ENCODE results near the gene GPC4. TPM values are rescaled to one million over a fixed set of nuclear protein-coding genes. Genes with fewer than 3 reads are reported as not detected.
"Not testable (repeated sequence)": the region's sequence is repeated elsewhere in the genome, so short reads cannot be mapped to it uniquely, and the experiment has no call there.

The GPC4 gene
- total RNA-seq, 1 donor from 2014 or later = 0.34 TPM

DNA sequence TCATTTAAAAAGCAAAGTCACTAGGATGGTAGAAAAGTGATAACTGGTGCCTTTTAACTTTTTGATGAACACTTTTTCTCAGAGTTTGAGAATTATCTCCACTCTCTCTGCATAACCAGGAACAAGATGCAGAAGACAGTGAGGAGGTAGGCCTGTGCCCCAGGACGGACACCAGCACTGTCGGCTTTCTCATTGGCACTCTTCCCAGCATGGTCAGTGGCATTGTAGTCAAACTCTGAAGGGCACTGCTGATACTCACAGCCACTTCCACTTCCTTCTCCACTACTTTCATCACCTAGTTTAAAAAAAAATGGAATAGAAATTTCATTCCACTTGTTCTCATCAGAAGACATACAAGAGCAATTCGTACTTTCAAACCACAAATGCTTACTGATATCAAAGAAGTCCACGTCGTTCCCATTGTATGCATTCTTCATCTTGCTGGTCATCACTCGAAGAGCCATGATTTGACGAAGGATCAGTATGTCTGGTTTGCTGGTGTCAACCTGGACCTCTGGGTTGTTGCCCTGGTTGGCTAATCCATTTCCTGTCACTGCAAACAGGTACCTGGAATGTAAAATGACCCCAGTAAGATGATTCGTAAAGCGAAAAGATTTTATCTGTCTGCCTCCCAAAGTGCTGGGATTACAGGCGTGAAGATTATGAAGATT, 112.4 kb downstream of the GPC4 start:
- DNase-seq = no peak

DNA sequence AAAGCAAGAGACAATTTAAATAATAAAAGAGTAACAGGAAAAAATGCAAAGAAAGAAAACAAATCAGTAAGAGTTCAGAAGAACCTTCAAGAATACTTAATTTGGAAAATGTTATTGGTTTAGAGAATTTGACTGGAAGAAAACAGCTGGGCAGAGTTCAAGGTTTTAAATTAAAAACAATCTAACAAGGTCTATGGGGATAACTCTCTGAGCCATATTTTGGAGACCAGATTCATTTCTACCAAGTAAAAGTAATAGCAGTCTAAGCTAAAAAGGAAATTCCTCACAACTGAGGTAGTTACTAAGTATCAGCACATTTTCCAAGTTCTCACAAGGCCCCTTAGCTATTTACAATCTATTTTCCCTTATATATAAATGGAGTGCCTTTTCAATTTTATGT, 114.7 kb downstream of the GPC4 start:
- no peak for DNase-seq

DNA sequence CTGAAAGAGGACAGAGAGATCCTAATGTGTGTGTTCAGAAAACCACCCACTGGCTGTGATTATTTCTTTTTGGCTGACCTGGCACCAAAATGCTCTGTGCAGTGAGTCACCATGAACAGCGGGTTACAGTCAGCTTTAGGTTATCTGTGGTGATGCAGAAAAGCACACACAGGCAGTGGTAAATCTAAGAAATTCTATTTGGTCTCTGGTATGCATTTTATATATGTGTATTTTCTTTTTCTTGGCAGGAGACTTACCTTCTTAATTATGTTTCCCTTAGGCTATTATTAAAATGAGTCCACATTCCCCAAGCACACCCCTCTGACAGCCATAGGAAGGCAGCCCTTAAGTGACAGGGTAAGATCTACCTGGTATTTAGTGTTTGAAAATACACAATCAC, 118.0 kb downstream of the GPC4 start:
- no peak for DNase-seq

DNA sequence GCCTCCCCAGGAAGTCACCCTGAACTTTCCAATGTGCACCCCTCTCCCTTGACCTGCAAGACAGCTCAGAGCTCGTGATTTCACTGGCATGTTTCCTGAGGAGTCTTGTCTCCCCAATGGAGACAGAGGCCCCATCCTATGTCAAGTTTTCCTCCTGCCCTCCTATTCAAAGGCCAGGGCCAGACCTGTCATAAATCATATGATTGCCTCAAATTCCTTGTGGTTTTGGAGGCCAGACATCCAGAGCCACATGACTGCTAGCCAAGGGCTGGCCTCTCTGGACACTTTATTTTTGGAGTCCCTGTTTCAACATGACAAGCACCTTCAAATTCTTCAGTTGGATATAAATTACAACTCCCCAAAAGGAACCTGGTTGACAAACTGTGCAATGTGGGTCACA, 121.2 kb downstream of the GPC4 start:
- no peak for DNase-seq

DNA sequence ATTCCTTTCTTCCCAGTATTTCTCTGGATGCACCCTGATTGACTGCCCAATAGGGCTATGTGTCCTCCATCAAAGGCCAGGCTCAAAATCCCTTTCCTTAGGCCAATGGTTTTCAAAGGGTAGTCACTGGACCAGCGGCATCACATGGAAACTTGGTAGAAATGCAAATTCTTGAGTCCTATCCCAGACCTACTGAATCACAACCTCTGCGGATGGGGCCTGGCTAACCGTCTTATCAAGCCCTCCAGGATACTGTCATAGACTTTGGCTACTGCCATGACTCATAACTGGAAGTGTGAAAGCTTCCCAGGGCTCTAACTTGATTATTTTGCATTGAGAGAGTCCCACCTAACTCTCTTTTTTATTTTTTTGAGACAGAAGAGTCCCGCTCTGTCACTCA, 125.2 kb downstream of the GPC4 start:
- no peak for DNase-seq

DNA sequence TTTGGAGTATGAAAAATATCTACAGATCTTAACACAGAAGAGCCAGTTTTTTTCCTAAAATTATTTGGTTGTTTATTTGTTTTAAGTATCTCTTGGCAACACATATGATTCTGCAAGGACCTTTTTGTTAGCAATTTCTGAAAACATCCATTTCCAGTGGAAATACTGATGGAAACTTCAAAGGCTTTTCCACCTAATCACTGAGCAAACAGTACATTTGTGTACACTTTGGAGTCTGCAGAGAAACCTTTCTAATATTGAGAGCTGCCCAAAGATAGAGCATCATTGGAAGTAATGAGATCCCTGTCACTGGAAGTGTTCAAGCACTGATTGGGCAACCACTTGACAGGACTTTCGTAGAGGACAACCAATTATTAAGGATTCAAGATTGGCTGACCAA, 127.4 kb downstream of the GPC4 start:
- DNase-seq = no peak

DNA sequence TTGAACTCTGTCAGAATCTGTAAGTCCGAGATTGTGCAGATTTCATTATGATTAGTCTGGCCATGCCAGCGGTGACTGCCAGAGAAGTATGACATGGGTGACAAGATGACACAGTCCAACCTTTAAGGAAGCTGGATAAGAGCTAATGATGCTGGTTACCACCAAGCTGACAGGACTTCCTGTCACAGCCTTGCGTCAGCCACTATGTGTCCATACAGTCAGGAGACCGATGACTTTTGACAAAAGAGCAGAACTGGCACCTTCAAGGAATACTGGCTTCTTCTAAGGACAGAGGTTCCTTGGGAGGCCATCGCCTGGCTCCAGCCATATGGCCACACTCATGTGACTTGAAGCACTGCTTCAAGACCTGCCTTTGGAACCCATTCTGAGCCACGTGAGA, 129.9 kb downstream of the GPC4 start:
- no peak for DNase-seq

DNA sequence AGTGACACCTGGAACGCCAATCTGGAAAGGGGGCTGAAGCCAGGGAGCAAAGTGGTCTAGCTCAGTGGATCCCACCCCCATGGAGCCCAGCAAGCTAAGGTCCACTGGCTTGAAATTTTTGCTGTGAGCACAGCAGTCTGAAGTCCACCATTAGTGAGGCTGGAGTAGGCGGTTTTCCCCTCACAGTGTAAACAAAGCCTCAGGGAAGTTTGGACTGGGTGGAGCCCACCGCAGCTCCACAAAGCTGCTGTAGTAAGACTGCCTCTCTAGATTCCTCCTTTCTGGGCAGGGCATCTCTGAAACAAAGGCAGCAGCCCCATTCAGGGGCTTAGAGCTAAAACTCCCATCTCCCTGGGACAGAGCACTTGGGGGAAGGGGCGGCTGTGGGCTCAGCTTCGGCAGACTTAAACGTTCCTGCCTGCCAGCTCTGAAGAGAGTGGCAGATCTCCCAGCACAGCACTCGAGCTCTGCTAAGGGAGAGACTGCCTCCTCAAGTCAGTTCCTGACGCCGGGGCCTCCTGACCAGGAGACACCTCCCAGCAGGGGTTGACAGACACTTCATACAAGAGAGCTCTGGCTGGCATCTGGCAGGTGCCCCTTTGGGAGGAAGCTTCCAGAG, 136.1 kb downstream of the GPC4 start:
- DNase-seq = not testable (repeated sequence)

DNA sequence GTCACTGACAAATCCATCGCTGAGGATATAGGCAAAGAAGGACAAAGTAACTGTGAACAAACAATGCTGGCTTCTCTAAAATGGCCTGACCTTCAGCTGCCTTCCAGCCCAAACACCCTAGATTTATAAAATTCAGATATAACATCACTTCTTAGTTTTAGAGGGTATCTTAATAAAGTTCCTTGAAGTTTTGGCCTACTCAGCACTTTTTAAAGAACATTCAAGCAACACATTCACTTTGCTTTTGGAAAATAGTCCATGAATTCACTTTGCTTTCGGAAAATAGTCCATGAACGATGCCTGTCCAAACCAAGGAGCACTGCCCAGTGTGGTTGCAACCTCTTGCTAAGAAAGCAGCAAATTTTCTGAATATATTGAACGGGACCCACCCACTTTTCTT, 142.1 kb downstream of the GPC4 start:
- no peak for DNase-seq

DNA sequence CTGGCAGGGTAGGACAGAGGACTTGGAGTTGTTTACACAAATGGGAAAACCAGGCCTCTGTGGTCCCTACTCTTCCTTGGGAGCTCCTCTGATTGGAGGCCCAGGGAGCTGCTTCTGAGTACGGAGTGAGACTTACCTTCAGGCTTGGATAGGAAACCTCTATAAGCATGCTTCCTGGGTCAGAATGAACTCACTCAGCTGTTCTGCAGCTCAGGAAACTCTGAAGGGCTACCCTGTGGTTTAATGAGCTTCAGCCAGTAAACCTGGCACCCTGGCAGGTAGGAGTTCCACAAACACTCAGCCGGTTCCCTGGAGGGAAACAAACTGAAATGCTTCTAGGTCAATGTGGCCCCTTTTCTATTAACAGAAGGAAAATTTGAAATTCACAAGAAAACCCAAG, 146.1 kb downstream of the GPC4 start:
- DNase-seq = no peak

DNA sequence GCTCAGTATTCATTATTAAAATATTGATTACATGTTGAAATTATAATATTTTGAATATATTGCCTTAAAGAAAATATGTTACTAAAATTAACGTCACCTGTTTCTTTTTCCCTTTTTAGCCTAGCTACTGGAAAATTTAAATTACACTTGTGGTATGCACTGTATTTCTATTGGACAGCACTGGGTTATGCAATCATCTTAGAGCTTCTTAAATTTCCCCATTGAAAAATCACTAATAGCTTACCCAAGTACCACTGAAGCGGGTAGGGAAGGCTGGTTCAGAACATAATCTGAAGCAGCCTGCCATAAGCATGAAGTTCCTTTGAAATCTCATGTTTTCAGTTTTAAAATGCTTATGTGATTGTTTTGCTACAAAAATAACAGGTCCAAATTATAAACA, 147.7 kb downstream of the GPC4 start:
- DNase-seq = no peak

DNA sequence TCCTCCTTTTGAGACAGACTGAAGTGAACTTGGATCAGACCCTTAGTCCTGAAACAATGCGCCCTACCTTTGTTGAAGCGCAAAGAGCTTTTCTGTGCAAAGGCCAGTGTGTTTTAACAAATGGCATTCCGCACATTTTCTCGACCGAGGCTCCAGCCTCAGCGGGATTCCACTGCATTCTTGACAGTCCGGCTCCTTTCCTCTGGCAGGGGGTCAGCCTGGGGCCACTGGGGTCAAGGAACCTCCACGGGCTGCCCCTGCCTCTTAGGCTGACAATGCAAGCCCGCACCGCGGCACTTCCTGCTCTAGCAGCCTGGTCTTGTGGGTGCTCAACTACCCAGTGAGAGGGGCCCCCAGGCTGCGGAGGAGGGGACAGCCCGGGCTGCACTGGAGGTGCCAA, 150.0 kb downstream of the GPC4 start:
- DNase-seq = no peak

DNA sequence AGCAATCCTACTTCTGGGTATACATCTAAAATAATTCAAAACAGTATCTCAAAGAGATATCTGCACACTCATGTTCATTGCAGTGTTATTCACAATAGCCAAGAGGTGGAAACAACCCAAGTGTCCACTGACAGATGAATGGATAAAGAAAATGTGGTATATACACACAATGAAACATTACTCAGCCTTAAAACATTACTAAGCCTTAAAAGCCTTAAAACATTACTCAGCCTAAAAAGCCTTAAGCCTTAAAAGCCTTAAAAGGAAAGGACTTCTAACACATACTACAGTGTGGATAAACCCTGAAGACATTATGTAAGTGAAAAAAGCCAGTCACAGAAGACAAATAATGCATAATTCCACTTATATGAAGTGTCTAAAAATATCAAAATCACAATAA, 156.8 kb downstream of the GPC4 start:
- DNase-seq = no peak

DNA sequence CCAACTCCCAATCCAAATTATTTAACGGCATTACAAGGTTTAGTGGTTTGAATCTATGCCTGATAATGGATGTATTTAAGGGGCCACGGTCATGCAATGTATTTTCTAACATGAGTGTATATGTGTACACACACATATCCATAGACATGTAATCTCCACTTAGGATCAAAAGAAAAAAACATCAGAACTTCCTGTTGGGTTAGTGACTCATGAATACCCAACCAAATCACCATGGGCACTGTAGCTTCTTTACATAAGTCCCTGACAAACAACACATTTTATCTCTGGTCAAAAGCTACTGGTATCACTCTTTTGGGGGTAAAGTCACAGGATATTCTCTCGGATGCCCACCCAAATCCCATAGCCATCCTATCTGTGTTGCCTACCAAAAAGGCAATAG, 160.6 kb downstream of the GPC4 start:
- DNase-seq = no peak

DNA sequence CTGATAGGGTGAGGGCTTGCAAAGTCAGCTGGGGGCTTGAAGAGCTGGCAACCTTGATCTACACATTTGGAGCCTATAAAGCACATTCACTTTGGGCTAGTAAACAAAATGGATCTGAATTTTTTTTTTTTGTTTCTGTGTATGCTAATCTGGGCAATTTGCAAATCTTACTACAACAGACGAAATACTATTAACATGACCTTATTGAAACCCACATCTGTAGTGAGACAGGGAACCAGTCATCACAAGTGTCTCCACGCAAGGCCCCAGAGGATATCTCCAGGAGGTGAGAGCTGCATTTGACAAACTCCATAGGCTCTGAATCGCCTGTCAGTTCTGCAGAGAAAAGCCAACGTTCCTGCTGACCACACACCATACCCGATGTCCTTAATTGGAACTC, 164.1 kb downstream of the GPC4 start:
- DNase-seq = no peak

DNA sequence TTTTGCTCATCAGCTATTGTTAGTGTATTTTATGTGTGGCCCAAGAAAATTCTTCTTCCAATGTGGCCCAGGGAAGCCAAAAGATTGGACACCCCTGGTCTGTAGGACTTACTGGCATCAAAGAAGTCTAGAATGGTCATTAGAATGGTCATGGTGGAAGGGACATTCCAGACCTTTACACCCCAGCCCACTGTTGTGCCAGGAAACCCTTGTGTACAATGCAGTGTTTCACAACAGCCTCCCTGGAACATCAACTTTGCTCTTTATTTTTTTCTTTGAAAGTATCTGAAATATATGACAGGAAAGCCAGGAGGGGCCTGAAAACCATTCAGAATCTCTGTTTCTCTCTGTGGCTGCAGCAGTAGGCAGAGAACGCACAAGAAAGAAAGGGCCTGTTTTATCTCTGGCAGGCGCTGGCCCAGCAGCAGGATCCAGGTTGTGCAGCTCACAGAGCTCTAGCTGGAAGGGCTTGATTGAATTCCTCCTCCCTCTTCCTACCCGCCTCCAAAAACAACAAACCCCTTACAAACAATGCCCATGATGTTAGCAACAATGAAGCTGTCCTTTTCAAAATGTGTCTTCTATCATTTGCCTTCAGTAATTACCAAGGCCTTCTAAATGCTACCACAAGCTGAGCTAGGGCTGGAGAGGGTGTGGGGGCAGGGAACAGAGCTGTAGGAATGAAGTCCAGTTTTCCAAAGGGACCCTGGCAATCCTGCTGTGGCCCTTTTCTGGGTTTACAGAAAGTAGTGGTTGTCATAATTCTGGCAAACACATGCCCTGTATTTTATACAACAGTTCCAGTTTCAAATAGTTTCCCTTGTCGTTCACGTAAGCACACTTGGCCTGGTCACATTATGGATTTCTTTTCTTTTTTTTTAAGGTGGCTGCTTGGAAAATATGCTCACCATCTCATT, 164.8 kb downstream of the GPC4 start:
- DNase-seq = no peak

Other genes starting within 250 kb of the GPC4 start
- gene TFDP3, start 197.1 kb downstream of the GPC4 start, total RNA-seq = not detected in 2 replicates